Colonic mucosa (tissue), 4 donors: Measurements from ENCODE around the gene SPATA18. TPM values are rescaled to one million over a fixed set of nuclear protein-coding genes. Genes with fewer than 3 reads are reported as not detected.

Experiments
- DNase-seq: peaks from one replicate; pipeline ENCODE4 v3.0.0-alpha.2; 2020
- H3K27ac ChIP-seq: fragments of 200-600 bp; one replicate; pipeline ENCODE4 v1.8.0; 2021
- H3K27me3 ChIP-seq: fragments of 200-600 bp; one replicate; pipeline ENCODE4 v1.8.0; 2021
- H3K36me3 ChIP-seq: fragments of 200-600 bp; one replicate; pipeline ENCODE4 v1.8.0; 2021
- H3K4me1 ChIP-seq: fragments of 200-600 bp; one replicate; pipeline ENCODE4 v1.8.0; 2021; ENCODE audit warnings: mild to moderate bottlenecking
- H3K4me3 ChIP-seq: fragments of 200-600 bp; one replicate; pipeline ENCODE4 v1.8.0; 2021
- H3K9ac ChIP-seq, 2 donors: one replicate each; pipeline ENCODE4 v1.7.0; 2013; ENCODE audit warnings: control low read depth in 2 of 2, low read depth in 2 of 2, low read length in 2 of 2
- H3K9me3 ChIP-seq: fragments of 200-600 bp; one replicate; pipeline ENCODE4 v1.8.0; 2021
- CTCF ChIP-seq: fragments of 200-600 bp; IDR thresholded peaks from one replicate; pipeline ENCODE4 v1.8.0; 2022; ENCODE audit warnings: antibody characterized with exemption, mild to moderate bottlenecking
- intact Hi-C: fragments of 100-400 bp; cut with DNase I; formaldehyde crosslinking; loops from one replicate; pipeline ENCODE4 v1.14.1; 2022
- total RNA-seq, 2 donors: library from RNA; stranded (reverse); fragmentation: NEBNext Ultra II Directional in 1 of 2; extraction: Animal tissue kit (Norgen Biotek cat#: 25700) in 1 of 2; gene quantifications; one replicate each; pipeline ENCODE4 v1.2.1, GENCODE V29; 2021
- donor health status: healthy.
- donor health status: DM: no; HTN: no; CAD: no.
- donor health status: DM: no; HTN: no; CAD: no.

The SPATA18 gene
- total RNA-seq, 2 donors from 2014 or later: 9.8 to 14.6 TPM

GRCh38 chr4:52093466-52093865 lies 42.4 kb downstream of the SPATA18 start:
- Histone ChIP-seq H3K27ac (no peak overlapping the region), H3K27me3 (no peaks in the 10 kb centered on the region), H3K9me3 (no peaks in the 10 kb centered on the region), H3K9ac (no peak overlapping the region), H3K4me1 (no peaks in the 10 kb centered on the region), H3K4me3 (no peak overlapping the region), H3K36me3 (no peaks in the 10 kb centered on the region)
- no peak for DNase-seq
- no peak for TF ChIP-seq CTCF
- intact Hi-C loops: no loop called here

DNA sequence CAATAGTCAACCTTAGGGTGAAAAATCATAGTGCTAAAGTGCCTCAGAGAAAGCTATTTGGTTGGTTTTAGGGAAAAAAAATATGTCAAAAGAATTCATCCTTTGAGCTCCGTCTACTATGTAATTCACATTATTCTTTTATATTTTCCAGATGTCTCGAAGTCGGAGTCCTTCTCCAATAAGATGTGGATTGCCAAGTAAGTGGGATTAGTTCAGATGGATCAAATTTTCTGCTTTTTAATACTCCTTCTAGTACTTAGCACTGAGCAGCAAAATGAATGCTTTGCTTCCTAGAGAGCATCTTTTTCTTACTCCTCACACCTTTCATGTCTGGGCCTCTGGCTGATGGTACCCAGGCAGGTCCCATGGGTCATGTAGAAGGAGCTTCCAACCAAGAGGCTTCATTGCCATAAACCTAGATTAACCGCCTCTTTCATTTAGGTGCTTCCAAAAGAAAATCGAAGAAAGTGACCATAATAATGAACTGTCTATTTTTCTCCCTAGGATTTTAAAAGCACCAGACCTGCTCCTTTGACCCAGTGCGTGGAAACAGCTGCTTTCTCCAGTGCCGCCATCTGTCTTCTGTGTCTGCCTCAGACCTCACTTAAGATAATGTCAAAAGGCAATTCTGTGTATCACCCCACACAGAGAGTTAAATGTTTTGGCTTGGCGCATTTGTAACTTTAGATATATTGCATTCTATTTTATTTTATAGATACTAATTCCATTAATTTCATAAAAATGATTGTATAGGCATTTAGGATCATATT lies 43.5 kb downstream of the SPATA18 start:
- Histone ChIP-seq H3K27ac (no peak overlapping the region), H3K9ac (no peak overlapping the region), H3K4me1 (no peaks in the 10 kb centered on the region), H3K9me3 (no peaks in the 10 kb centered on the region), H3K36me3 (no peaks in the 10 kb centered on the region), H3K4me3 (no peak overlapping the region), H3K27me3 (no peaks in the 10 kb centered on the region)
- TF ChIP-seq CTCF: no peak
- DNase-seq: no peak
- intact Hi-C loops: no loop called here

DNA sequence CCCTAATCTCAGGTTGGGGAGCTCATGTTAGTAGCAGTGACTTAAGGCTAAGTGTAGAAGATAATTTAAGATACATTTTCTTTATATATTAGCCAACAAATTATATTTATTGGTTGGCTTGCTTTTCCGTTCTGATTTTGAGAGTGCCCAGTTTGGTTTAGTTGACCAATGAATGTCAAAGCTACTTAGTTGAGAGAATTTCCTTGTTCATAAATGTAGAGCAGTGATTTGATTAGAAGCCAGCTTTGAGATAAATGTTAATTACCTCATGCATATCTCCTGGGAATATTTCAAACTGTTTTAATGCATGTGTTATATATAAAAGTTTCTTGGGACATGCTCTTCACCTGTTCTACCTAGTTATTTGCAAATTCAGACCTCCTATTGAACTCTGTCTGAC lies 44.3 kb downstream of the SPATA18 start:
- H3K4me3 ChIP-seq: no peak overlapping the region
- intact Hi-C loops: no loop called here
- DNase-seq: no peak
- no peak for TF ChIP-seq CTCF
- H3K4me1 ChIP-seq: no peaks in the 10 kb centered on the region
- no peak overlapping the region for H3K9ac ChIP-seq
- H3K27me3 ChIP-seq: no peaks in the 10 kb centered on the region
- no peak overlapping the region for H3K27ac ChIP-seq
- no peaks in the 10 kb centered on the region for H3K36me3 ChIP-seq
- H3K9me3 ChIP-seq: no peaks in the 10 kb centered on the region

DNA sequence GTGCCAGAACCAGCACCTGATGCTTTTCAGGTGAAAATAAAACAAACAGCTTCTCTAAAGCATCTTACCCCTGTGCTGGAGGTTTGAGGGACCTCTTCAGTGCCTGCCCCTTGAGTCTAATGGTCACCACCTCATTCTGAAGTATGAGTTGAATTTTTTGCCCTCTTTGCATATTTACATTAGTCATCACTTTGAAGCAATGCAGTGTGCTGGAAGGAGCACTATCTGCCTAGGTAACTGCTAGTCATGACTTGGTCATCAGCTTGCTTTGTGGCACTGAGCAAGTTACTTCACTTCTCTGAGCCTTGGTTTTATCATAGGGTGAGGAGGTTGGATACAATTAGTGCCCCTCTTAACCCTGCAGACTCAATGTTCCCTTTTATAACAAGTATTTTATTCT lies 44.9 kb downstream of the SPATA18 start:
- Histone ChIP-seq H3K27ac (no peak overlapping the region), H3K9me3 (no peaks in the 10 kb centered on the region), H3K36me3 (no peaks in the 10 kb centered on the region), H3K27me3 (no peaks in the 10 kb centered on the region), H3K9ac (no peak overlapping the region), H3K4me3 (no peak overlapping the region), H3K4me1 (no peaks in the 10 kb centered on the region)
- intact Hi-C loops: no loop called here
- DNase-seq: no peak
- TF ChIP-seq CTCF: no peak

- no peaks in the 10 kb centered on the region for H3K27me3 ChIP-seq
- no peaks in the 10 kb centered on the region for H3K36me3 ChIP-seq
- TF ChIP-seq CTCF: no peak
- no peak overlapping the region for H3K9ac ChIP-seq
- no peak for DNase-seq
- H3K4me3 ChIP-seq: no peak overlapping the region
- no peak overlapping the region for H3K27ac ChIP-seq
- no peaks in the 10 kb centered on the region for H3K9me3 ChIP-seq
- H3K4me1 ChIP-seq: no peaks in the 10 kb centered on the region
- intact Hi-C loops: no loop called here
Measured at GRCh38 chr4:52098618-52099017, 47.5 kb downstream of the SPATA18 start.
